Astrocyte (in vitro differentiated cells and primary cell): ENCODE data around the gene MRAP. TPM values are rescaled to one million over a fixed set of nuclear protein-coding genes. Genes with fewer than 3 reads are reported as not detected.
"Not testable (repeated sequence)": the region's sequence is repeated elsewhere in the genome, so short reads cannot be mapped to it uniquely, and the experiment has no call there.

Source experiments
- DNase-seq: peaks from one replicate; pipeline ENCODE4 v3.0.0-alpha.2; 2010; ENCODE audit warnings: low read depth
- FAIRE-seq: peaks from 2 replicates; lab custom pipeline; 2011; peaks lifted over from hg19 to GRCh38; lab: Jason Lieb, UNC
- H2AFZ ChIP-seq: 2 replicates; pipeline ENCODE4 v1.6.0; 2012; ENCODE audit warnings: low read depth, low read length, inconsistent platforms
- H3K27ac ChIP-seq: 2 replicates; pipeline ENCODE4 v1.5.1; 2011; ENCODE audit warnings: low read depth, low read length, inconsistent platforms
- H3K27me3 ChIP-seq: 2 replicates; pipeline ENCODE4 v1.6.0; 2011; ENCODE audit warnings: low read length, inconsistent platforms; ENCODE audit not compliant: insufficient read depth
- H3K36me3 ChIP-seq: 2 replicates; pipeline ENCODE4 v1.5.1; 2011; ENCODE audit warnings: low read length, inconsistent platforms; ENCODE audit not compliant: insufficient read depth
- H3K4me1 ChIP-seq: 2 replicates; pipeline ENCODE4 v1.5.1; 2011; ENCODE audit warnings: low read length, inconsistent platforms; ENCODE audit not compliant: insufficient read depth
- H3K4me2 ChIP-seq: 2 replicates; pipeline ENCODE4 v1.6.0; 2012; ENCODE audit warnings: low read length, inconsistent platforms
- H3K4me3 ChIP-seq: 2 replicates; pipeline ENCODE4 v1.5.1; 2011; ENCODE audit warnings: low read depth, mild to moderate bottlenecking, low read length, inconsistent platforms; ENCODE audit not compliant: insufficient read depth
- H3K79me2 ChIP-seq: 2 replicates; pipeline ENCODE4 v1.6.0; 2012; ENCODE audit warnings: mild to moderate bottlenecking, low read length, inconsistent platforms; ENCODE audit not compliant: insufficient read depth
- H3K9ac ChIP-seq: 2 replicates; pipeline ENCODE4 v1.6.0; 2012; ENCODE audit warnings: mild to moderate bottlenecking, low read length, inconsistent platforms
- H3K9me3 ChIP-seq: 2 replicates; pipeline ENCODE4 v1.5.1; 2012; ENCODE audit warnings: low read depth, mild to moderate bottlenecking, low read length, inconsistent platforms; ENCODE audit not compliant: insufficient read depth
- H4K20me1 ChIP-seq: 2 replicates; pipeline ENCODE4 v1.6.0; 2012; ENCODE audit warnings: low read length, inconsistent platforms; ENCODE audit not compliant: insufficient read depth
- H3K27ac Mint-ChIP-seq: one replicate; pipeline ENCODE4 v1.8.0; 2021; ENCODE audit warnings: mild to moderate bottlenecking, mixed read lengths; ENCODE audit not compliant: unreplicated experiment
- H3K27me3 Mint-ChIP-seq: one replicate; pipeline ENCODE4 v1.8.0; 2021; ENCODE audit warnings: low read depth, mixed read lengths; ENCODE audit not compliant: unreplicated experiment
- H3K36me3 Mint-ChIP-seq: one replicate; pipeline ENCODE4 v1.8.0; 2021; ENCODE audit warnings: low read depth, mixed read lengths; ENCODE audit not compliant: unreplicated experiment
- H3K4me1 Mint-ChIP-seq: one replicate; pipeline ENCODE4 v1.8.0; 2021; ENCODE audit warnings: low read depth, mixed read lengths; ENCODE audit not compliant: unreplicated experiment
- H3K4me3 Mint-ChIP-seq: one replicate; pipeline ENCODE4 v1.8.0; 2021; ENCODE audit warnings: mild to moderate bottlenecking, moderate library complexity, mixed read lengths; ENCODE audit not compliant: unreplicated experiment
- H3K9me3 Mint-ChIP-seq: one replicate; pipeline ENCODE4 v1.8.0; 2021; ENCODE audit warnings: mild to moderate bottlenecking, mixed read lengths; ENCODE audit not compliant: unreplicated experiment
- EZH2 ChIP-seq: IDR thresholded peaks from 2 replicates; pipeline ENCODE4 v1.6.1; 2012; ENCODE audit warnings: mild to moderate bottlenecking, low read length, inconsistent platforms; ENCODE audit not compliant: insufficient read depth
- total RNA-seq: library from RNA; stranded (reverse); gene quantifications from 2 replicates; pipeline ENCODE4 v1.2.1, GENCODE V29; 2021
- TF ChIP-seq, protein P1 (sequence below): IDR thresholded peaks from 2 replicates; pipeline ENCODE4 v1.5.1; 2011; ENCODE audit warnings: low read depth, mild to moderate bottlenecking, inconsistent platforms, low read length, moderate library complexity; ENCODE audit not compliant: insufficient read depth

Gene MRAP
- total RNA-seq, 1 donor from 2014 or later = not detected

DNA sequence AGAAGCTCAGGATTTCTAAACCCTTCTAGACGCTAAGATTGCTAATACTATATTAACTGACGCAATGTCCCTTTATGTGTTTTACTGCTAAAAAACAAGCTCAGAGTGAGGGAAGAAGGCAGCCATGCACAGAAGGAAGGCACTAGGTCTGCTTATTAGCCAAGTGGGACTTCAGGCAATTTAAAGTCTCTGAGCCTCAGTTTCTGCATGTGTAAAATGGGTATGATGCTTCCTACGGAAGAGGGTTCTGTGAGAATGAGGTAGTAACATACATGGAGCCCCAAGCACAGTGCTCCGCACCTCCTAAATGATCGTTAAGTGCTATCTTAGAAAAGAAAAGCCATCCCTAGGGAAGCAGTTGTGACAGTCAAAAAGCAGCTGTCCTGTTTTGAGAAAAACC, 36.7 kb upstream of the MRAP start:
- no peak for FAIRE-seq

DNA sequence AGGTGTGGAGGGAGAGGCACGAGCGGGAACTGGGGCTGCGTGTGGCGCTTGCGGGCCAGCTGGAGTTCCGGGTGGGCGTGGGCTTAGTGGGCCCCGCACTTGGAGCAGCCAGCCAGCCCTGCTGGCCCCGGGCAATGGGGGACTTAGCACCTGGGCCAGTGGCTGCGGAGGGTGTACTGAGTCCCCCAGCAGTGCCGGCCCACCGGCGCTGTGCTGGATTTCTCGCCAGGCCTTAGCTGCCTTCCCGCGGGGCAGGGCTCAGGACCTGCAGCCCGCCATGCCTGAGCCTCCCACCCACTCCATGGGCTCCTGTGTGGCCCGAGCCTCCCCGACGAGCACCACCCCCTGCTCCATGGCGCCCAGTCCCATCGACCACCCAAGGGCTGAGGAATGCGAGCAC, 33.3 kb upstream of the MRAP start:
- H3K4me1 ChIP-seq, H2AFZ ChIP-seq, H3K79me2 ChIP-seq, H3K4me3 ChIP-seq, H3K9me3 Mint-ChIP-seq, DNase-seq, H3K9ac ChIP-seq, H3K4me2 ChIP-seq, H4K20me1 ChIP-seq, H3K27me3 ChIP-seq, H3K4me1 Mint-ChIP-seq, H3K9me3 ChIP-seq, H3K36me3 Mint-ChIP-seq, FAIRE-seq, H3K27me3 Mint-ChIP-seq, H3K27ac ChIP-seq, H3K27ac Mint-ChIP-seq, H3K4me3 Mint-ChIP-seq: not testable (repeated sequence)
- peaks cover 11% of the 10 kb centered on the region for H3K36me3 ChIP-seq

More for the DNA sequence above, 36.7 kb upstream of the MRAP start:
- Histone ChIP-seq H4K20me1 (no peaks in the 10 kb centered on the region), H3K9me3 (no peaks in the 10 kb centered on the region), H3K4me1 (peaks cover 13% of the 10 kb centered on the region), H2AFZ (no peak overlapping the region), H3K79me2 (no peaks in the 10 kb centered on the region), H3K4me2 (no peak overlapping the region), H3K9ac (no peak overlapping the region), H3K27ac (no peak overlapping the region), H3K4me3 (no peak overlapping the region), H3K36me3 (peaks cover under 1% of the 10 kb centered on the region), H3K27me3 (no peaks in the 10 kb centered on the region)
- Mint-ChIP-seq H3K4me1 (peaks cover 2% of the 10 kb centered on the region), H3K36me3 (peaks cover 7% of the 10 kb centered on the region), H3K27me3 (peaks cover 1% of the 10 kb centered on the region), H3K4me3 (no peak overlapping the region), H3K27ac (no peak overlapping the region), H3K9me3 (no peaks in the 10 kb centered on the region)
- DNase-seq = no peak
- TF ChIP-seq, protein P1, sequence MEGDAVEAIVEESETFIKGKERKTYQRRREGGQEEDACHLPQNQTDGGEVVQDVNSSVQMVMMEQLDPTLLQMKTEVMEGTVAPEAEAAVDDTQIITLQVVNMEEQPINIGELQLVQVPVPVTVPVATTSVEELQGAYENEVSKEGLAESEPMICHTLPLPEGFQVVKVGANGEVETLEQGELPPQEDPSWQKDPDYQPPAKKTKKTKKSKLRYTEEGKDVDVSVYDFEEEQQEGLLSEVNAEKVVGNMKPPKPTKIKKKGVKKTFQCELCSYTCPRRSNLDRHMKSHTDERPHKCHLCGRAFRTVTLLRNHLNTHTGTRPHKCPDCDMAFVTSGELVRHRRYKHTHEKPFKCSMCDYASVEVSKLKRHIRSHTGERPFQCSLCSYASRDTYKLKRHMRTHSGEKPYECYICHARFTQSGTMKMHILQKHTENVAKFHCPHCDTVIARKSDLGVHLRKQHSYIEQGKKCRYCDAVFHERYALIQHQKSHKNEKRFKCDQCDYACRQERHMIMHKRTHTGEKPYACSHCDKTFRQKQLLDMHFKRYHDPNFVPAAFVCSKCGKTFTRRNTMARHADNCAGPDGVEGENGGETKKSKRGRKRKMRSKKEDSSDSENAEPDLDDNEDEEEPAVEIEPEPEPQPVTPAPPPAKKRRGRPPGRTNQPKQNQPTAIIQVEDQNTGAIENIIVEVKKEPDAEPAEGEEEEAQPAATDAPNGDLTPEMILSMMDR = no peak
- no peak for TF ChIP-seq EZH2

DNA sequence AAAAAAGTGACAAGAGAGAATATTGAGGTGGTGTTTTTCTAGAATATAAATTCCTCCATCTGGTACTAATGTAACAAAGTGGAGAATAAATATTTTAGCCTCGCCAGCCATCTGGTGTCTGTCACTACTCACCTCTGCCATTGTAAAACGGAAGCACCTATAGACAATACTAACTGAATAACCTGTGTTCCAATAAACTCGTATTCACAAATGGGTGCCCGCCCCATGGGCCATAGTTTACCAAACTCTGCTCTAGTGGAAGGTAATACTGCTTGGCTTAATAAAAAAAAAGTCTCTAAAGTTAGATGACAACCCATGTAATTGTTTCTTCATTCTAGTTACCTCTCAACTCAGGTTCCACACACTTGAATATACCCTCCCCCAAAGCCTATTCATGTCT, 27.9 kb upstream of the MRAP start:
- H3K27ac ChIP-seq = no peak overlapping the region
- no peaks in the 10 kb centered on the region for H3K27me3 ChIP-seq
- H3K27me3 Mint-ChIP-seq = no peaks in the 10 kb centered on the region
- no peaks in the 10 kb centered on the region for H3K9me3 Mint-ChIP-seq
- FAIRE-seq (no peak), DNase-seq (no peak)
- H2AFZ ChIP-seq = no peak overlapping the region
- no peak overlapping the region for H3K4me2 ChIP-seq
- no peak for TF ChIP-seq EZH2
- TF ChIP-seq, protein P1 = no peak
- H3K4me1 ChIP-seq = no peaks in the 10 kb centered on the region
- peaks cover 10% of the 10 kb centered on the region for H3K79me2 ChIP-seq
- H4K20me1 ChIP-seq = peaks cover 7% of the 10 kb centered on the region
- no peak overlapping the region for H3K4me3 ChIP-seq
- H3K4me3 Mint-ChIP-seq = no peak overlapping the region
- no peak overlapping the region for H3K9ac ChIP-seq
- H3K36me3 ChIP-seq = peaks cover 23% of the 10 kb centered on the region
- H3K27ac Mint-ChIP-seq = no peak overlapping the region
- H3K9me3 ChIP-seq = no peaks in the 10 kb centered on the region
- peaks cover 7% of the 10 kb centered on the region for H3K36me3 Mint-ChIP-seq
- H3K4me1 Mint-ChIP-seq = no peaks in the 10 kb centered on the region
